Measurements from ENCODE around the gene SLC7A8. TPM values are rescaled to one million over a fixed set of nuclear protein-coding genes. Genes with fewer than 3 reads are reported as not detected.
"Not testable (repeated sequence)": the region's sequence is repeated elsewhere in the genome, so short reads cannot be mapped to it uniquely, and the experiment has no call there.

The SLC7A8 gene
- 100 to 1,000 TPM in 3 of 7 donors, 10 to 100 TPM in 4; 51.1 to 161 (median 95.4) TPM for total RNA-seq
- 100 to 1,000 TPM in 1 of 2 donors, 10 to 100 TPM in 1; 45.9 to 104 TPM for polyA plus RNA-seq
- long read RNA-seq, donor 1, partial matches to known transcripts, result 1 of 17 reads
- long read RNA-seq, donor 1, other reads (novel, unspliced or antisense), result 12 of 17 reads
- long read RNA-seq, donor 2, full-length matches to known transcripts, result 37 of 88 reads
- long read RNA-seq, donor 2, partial matches to known transcripts, result 51 of 88 reads
- long read RNA-seq, donor 2, other reads (novel, unspliced or antisense), result 0 of 88 reads
- long read RNA-seq, donor 3, full-length matches to known transcripts, result 15 of 65 reads
- long read RNA-seq, donor 3, partial matches to known transcripts, result 24 of 65 reads
- long read RNA-seq, donor 3, other reads (novel, unspliced or antisense), result 26 of 65 reads

- H3K4me1 ChIP-seq (ENCODE audit: insufficient read depth), result peaks cover 3% of the 10 kb centered on the region
- no peaks in the 10 kb centered on the region for H3K27me3 ChIP-seq
- WGBS, 3 donors, result 0 to 1% (median 0%) methylated on average over 17 of the region's 17 CpGs
- H3K4me3 ChIP-seq, result peak within 1 kb of the TSS; percentile 67
- peak within 1 kb of the TSS in 1 of 2 donors; percentile 51 for H3K27ac ChIP-seq
- peak; percentile 87 to 93 (median 90) for DNase-seq
- H3K9me3 ChIP-seq, result no peaks in the 10 kb centered on the region
- intact Hi-C loops (cut with DNase I), result no loop called here
- H3K36me3 ChIP-seq, result no peaks in the 10 kb centered on the region
- TF ChIP-seq POLR2A (IDR thresholded peaks at IDR 0.05), result peak; percentile 96
- no peak for TF ChIP-seq EP300 (IDR thresholded peaks at IDR 0.05)
These were observed at the start of gene SLC7A8 for GRCh38 chr14:23183479-23183878. SLC7A8 (minus strand) TSS chr14:23183660; CDS start chr14:23182914, 746 bp downstream.

- 90 to 95% (median 92%) methylated on average over 21 to 38 of the region's 38 CpGs for WGBS, 3 donors
These were observed 48.9 kb upstream of the SLC7A8 start for GRCh38 chr14:23232241-23232808.

GRCh38 chr14:23228812-23229211, 45.4 kb upstream of the SLC7A8 start:
- H3K36me3 ChIP-seq, result no peaks in the 10 kb centered on the region
- no peaks in the 10 kb centered on the region for H3K9me3 ChIP-seq
- no peaks in the 10 kb centered on the region for H3K27me3 ChIP-seq
- intact Hi-C loops (cut with DNase I), result no loop called here
- H3K27ac ChIP-seq, result no peak overlapping the region
- 71 to 88% (median 87%) methylated on average over 1 of the region's 1 CpG for whole genome bisulfite sequencing, 3 donors
- DNase-seq, result no peak
- no peak overlapping the region for H3K4me3 ChIP-seq
- no peaks in the 10 kb centered on the region for H3K4me1 ChIP-seq (ENCODE audit: insufficient read depth)
- TF ChIP-seq POLR2A (IDR thresholded peaks at IDR 0.05), result no peak
- no peak for TF ChIP-seq CTCF (IDR thresholded peaks at IDR 0.05)
- TF ChIP-seq EP300 (IDR thresholded peaks at IDR 0.05), result no peak

More at GRCh38 chr14:23232241-23232808, 48.9 kb upstream of the SLC7A8 start:
- H3K9me3 ChIP-seq; H3K27me3 ChIP-seq; H3K4me1 ChIP-seq (ENCODE audit: insufficient read depth); H3K36me3 ChIP-seq; H3K4me3 ChIP-seq; DNase-seq; intact Hi-C loops (cut with DNase I); H3K27ac ChIP-seq: not testable (repeated sequence)

GRCh38 chr14:23227566-23227965, 44.1 kb upstream of the SLC7A8 start:
- Histone ChIP-seq H3K4me1 (ENCODE audit: insufficient read depth) (no peaks in the 10 kb centered on the region), H3K9me3 (no peaks in the 10 kb centered on the region), H3K27me3 (no peaks in the 10 kb centered on the region), H3K27ac (no peak overlapping the region), H3K4me3 (no peak overlapping the region), H3K36me3 (no peaks in the 10 kb centered on the region)
- 60 to 80% (median 76%) methylated on average over 4 of the region's 4 CpGs for WGBS, 3 donors
- intact Hi-C loops (cut with DNase I), result no loop called here
- no peak for DNase-seq
- TF ChIP-seq CTCF (IDR thresholded peaks at IDR 0.05), result no peak
- no peak for TF ChIP-seq EP300 (IDR thresholded peaks at IDR 0.05)
- no peak for TF ChIP-seq POLR2A (IDR thresholded peaks at IDR 0.05)

- H3K27me3 ChIP-seq; H3K4me1 ChIP-seq (ENCODE audit: insufficient read depth); H3K36me3 ChIP-seq; DNase-seq; H3K27ac ChIP-seq; H3K9me3 ChIP-seq; intact Hi-C loops (cut with DNase I); H3K4me3 ChIP-seq: not testable (repeated sequence)
- 83 to 96% (median 90%) methylated on average over 1 of the region's 1 CpG for WGBS, 3 donors
These were observed 41.5 kb upstream of the SLC7A8 start for GRCh38 chr14:23224958-23225357.

GRCh38 chr14:23219075-23219474, 35.6 kb upstream of the SLC7A8 start:
- H3K9me3 ChIP-seq, result no peaks in the 10 kb centered on the region
- no peak for DNase-seq
- H3K4me1 ChIP-seq (ENCODE audit: insufficient read depth), result no peaks in the 10 kb centered on the region
- TF ChIP-seq CTCF (IDR thresholded peaks at IDR 0.05) (no peak), POLR2A (IDR thresholded peaks at IDR 0.05) (no peak), EP300 (IDR thresholded peaks at IDR 0.05) (no peak)
- no peak overlapping the region for H3K27ac ChIP-seq
- H3K27me3 ChIP-seq, result no peaks in the 10 kb centered on the region
- intact Hi-C loops (cut with DNase I), result no loop called here
- H3K36me3 ChIP-seq, result no peaks in the 10 kb centered on the region
- WGBS, 3 donors, result 87 to 92% (median 91%) methylated on average over 3 of the region's 3 CpGs
- no peak overlapping the region for H3K4me3 ChIP-seq
